HepG2 (cell line): Measurements from ENCODE around the gene ACTR1B. TPM values are rescaled to one million over a fixed set of nuclear protein-coding genes. Genes with fewer than 3 reads are reported as not detected.
"Not testable (repeated sequence)": the region's sequence is repeated elsewhere in the genome, so short reads cannot be mapped to it uniquely, and the experiment has no call there.

Experiments
- ATAC-seq: fragments of 200-7000 bp; cut with Tn5 transposase; 3 replicates; pipeline ENCODE4 v1.9.1; 2020; ENCODE audit warnings: mild to moderate bottlenecking, moderate library complexity
- BruUV-seq: library from RNA; stranded (reverse); fragments of 400-500 nt; replicated peaks from 2 replicates; lab custom pipeline; 2021; lab: Mats Ljungman, UMichigan
- CTCF ChIA-PET: fragments of 300-600 bp; formaldehyde crosslinking; extraction: SDS; loops from one replicate; lab custom pipeline; 2021; ENCODE audit warnings: low total read pairs, inconsistent platforms, low intra/inter-chr PET ratio; lab: Yijun Ruan, JAX
- POLR2A ChIA-PET: fragments of 350-600 bp; sonication (Branson Sonifier 250); formaldehyde crosslinking; loops from one replicate; lab custom pipeline; 2020; ENCODE audit warnings: antibody characterized with exemption, inconsistent platforms; lab: Yijun Ruan, JAX
- DNase-seq: peaks from one replicate; pipeline ENCODE4 v3.0.0-alpha.2; 2015; ENCODE audit warnings: low spot score
- FAIRE-seq: peaks from 3 replicates; lab custom pipeline; 2011; peaks lifted over from hg19 to GRCh38; lab: Jason Lieb, UNC
- H2AFZ ChIP-seq: one replicate; pipeline ENCODE4 v1.6.1; 2011; ENCODE audit warnings: low read length, inconsistent platforms
- H3K27ac ChIP-seq: fragments of 300-600 bp; 3 replicates; pipeline ENCODE4 v1.8.0; 2011; ENCODE audit warnings: mixed run types, mild to moderate bottlenecking, mixed read lengths, low read length, inconsistent platforms; ENCODE audit not compliant: insufficient read depth; ENCODE audit errors: extremely low read length
- H3K27me3 ChIP-seq, 2 experiments: fragments of 200-600 bp in 1 of 2; 2 replicates in 1 of 2; 3 replicates in 1 of 2; pipeline versions ENCODE4 v1.6.0 to v1.8.0; 2011; ENCODE audit warnings: low read length in 2 of 2, mild to moderate bottlenecking in 2 of 2, moderate library complexity in 2 of 2, inconsistent platforms in 1 of 2; ENCODE audit not compliant: insufficient read depth in 2 of 2, control insufficient read depth in 1 of 2
- H3K36me3 ChIP-seq, 2 experiments: fragments of 200-600 bp in 1 of 2; replicated peaks in 1 of 2; 2 replicates in 1 of 2; 3 replicates in 1 of 2; pipeline versions ENCODE4 v1.5.1 to v1.8.0; 2011; ENCODE audit warnings: low read length in 2 of 2, inconsistent platforms in 1 of 2; ENCODE audit not compliant: insufficient read depth in 2 of 2, control insufficient read depth in 1 of 2
- H3K4me1 ChIP-seq: 2 replicates; pipeline ENCODE4 v1.5.1; 2012; ENCODE audit warnings: low read length, inconsistent platforms; ENCODE audit not compliant: insufficient read depth
- H3K4me2 ChIP-seq: 2 replicates; pipeline ENCODE4 v1.6.0; 2011; ENCODE audit warnings: low read depth, low read length, inconsistent platforms
- H3K4me3 ChIP-seq, 3 experiments: fragments of 200-600 bp in 1 of 3; sonication (generic), shearing (Covaris generic) in 1 of 3; replicated peaks in 1 of 3; 2 replicates each; pipeline ENCODE4 v1.5.1; 2011 to 2016; ENCODE audit warnings: low read length in 3 of 3, inconsistent platforms in 2 of 3, low read depth in 2 of 3, mild to moderate bottlenecking in 2 of 3, control low read depth in 1 of 3, mixed read lengths in 1 of 3; ENCODE audit not compliant: insufficient read depth in 1 of 3
- H3K79me2 ChIP-seq: one replicate; pipeline ENCODE4 v1.6.1; 2011; ENCODE audit warnings: low read length, inconsistent platforms; ENCODE audit not compliant: insufficient read depth
- H3K9ac ChIP-seq: 2 replicates; pipeline ENCODE4 v1.6.0; 2011; ENCODE audit warnings: mild to moderate bottlenecking, low read depth, low read length, inconsistent platforms; ENCODE audit not compliant: insufficient read depth
- H3K9me3 ChIP-seq: 2 replicates; pipeline ENCODE4 v1.5.1; 2012; ENCODE audit warnings: mild to moderate bottlenecking, low read length
- H4K20me1 ChIP-seq: 2 replicates; pipeline ENCODE4 v1.6.0; 2011; ENCODE audit warnings: inconsistent platforms, mild to moderate bottlenecking, low read length, moderate library complexity; ENCODE audit not compliant: insufficient read depth
- GPN1 ChIP-seq: sonication (generic); formaldehyde crosslinking; IDR thresholded peaks from 2 replicates; pipeline ENCODE4 v1.5.1; 2020; ENCODE audit warnings: missing genetic modification reagents, borderline replicate concordance
- KMT2A ChIP-seq: sonication (generic); formaldehyde crosslinking; IDR thresholded peaks from 2 replicates; pipeline ENCODE4 v1.4.0; 2020; ENCODE audit warnings: missing genetic modification reagents
- PITX1 ChIP-seq: sonication (generic); formaldehyde crosslinking; IDR thresholded peaks from 2 replicates; pipeline ENCODE4 v1.5.1; 2020; ENCODE audit warnings: mild to moderate bottlenecking, missing genetic modification reagents
- ZNF501 ChIP-seq: sonication (generic); formaldehyde crosslinking; IDR thresholded peaks from 2 replicates; pipeline ENCODE4 v1.5.1; 2020; ENCODE audit warnings: mild to moderate bottlenecking, moderate library complexity, missing genetic modification reagents
- ZNF878 ChIP-seq: sonication (generic); formaldehyde crosslinking; IDR thresholded peaks from 2 replicates; pipeline ENCODE4 v1.8.1; 2023; ENCODE audit warnings: mild to moderate bottlenecking, missing genetic modification reagents, moderate library complexity
- WGBS: methylation state at CpG from one replicate; pipeline ENCODE4 v1.1.6; 2017; ENCODE audit warnings: low lambda C conversion rate; 5-methylcytosine and 5-hydroxymethylcytosine counted together
- in situ Hi-C: cut with HindIII; loops from 2 replicates; pipeline ENCODE4 v1.10.0; 2017; ENCODE audit warnings: low pct_unique_long_range_greater_than_20kb; ENCODE audit not compliant: extremely low pct_ligation_motif_present
- intact Hi-C: fragments of 100-400 bp; cut with micrococcal nuclease; formaldehyde crosslinking; loops from one replicate; pipeline ENCODE4 v1.10.0; 2022; ENCODE audit not compliant: unreplicated experiment
- polyA plus RNA-seq, 8 experiments: library from polyadenylated mRNA; depleted of rRNA in 3 of 8; stranded (reverse) in 7 of 8; unstranded in 1 of 8; fragments of >200 nt; fragmentation: Illumina TruSeq in 4 of 8; extraction: Trizol in 4 of 8; gene quantifications; 2 replicates each; pipeline versions ENCODE4 v1.2.1 to v1.2.3, GENCODE V29; 2011 to 2016; ENCODE audit warnings: low read depth in 4 of 8, missing spikeins in 1 of 8, mixed read lengths in 1 of 8; ENCODE audit not compliant: insufficient read depth in 1 of 8
- total RNA-seq, 5 experiments: library from RNA; depleted of rRNA; stranded (reverse); fragments of >200 nt; fragmentation: Illumina TruSeq; extraction: Trizol; gene quantifications; 2 replicates each; pipeline ENCODE4 v1.2.3, GENCODE V29; 2016; ENCODE audit warnings: low read depth in 1 of 5
- TF ChIP-seq, protein P1 (sequence below): IDR thresholded peaks from 2 replicates; pipeline ENCODE4 v1.6.1; 2016; ENCODE audit warnings: low read depth, borderline replicate concordance
- TF ChIP-seq, protein P2 (sequence below): sonication (generic); formaldehyde crosslinking; IDR thresholded peaks from one replicate; pipeline ENCODE4 v1.5.1; 2020; ENCODE audit warnings: mild to moderate bottlenecking, missing genetic modification reagents; ENCODE audit errors: not compliant biosample characterization

Gene ACTR1B
- total and polyA plus RNA-seq, 2 of the 13 experiments (the other 11 are each of a cell fraction or from before 2014, with no cell fraction given): 61.7 to 76.7 TPM

DNA sequence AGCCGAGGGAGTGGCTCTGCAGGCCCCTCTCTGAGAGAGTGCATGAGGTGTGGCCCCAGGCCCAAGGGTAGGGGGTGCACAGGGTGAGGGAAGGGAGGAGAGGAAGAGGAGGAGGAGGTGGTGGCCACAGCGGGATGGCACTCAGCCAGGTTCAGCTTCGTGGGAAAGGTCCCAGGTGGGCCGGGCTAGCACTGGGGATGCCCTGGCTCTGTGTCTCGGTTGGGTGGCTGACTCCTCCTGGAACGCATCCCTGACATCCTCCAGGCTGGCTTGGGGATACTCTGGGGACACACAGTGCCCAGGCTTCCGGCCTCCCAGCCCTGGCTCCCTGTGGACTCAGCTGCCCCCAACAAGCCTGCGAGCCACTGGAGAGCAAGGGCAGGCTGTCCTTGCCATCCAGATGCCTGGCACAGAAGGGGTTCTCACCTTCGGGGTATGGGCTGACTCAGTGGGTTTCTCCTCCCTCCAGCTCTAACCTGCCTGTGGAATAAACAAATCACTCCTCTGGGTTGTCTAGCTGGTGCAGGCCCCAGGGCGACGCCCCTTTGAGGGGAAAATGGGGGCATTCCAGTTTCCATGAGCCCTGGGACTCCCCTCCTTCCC, 49.0 kb upstream of the ACTR1B start:
- TF ChIP-seq ZNF878 (CRISPR knock-in tag) (0 out of 2 replicates have a peak, but pooled peaks have one; percentile 6), PITX1 (CRISPR knock-in tag) (no peak), GPN1 (CRISPR knock-in tag) (0 out of 2 replicates have a peak, but pooled peaks have one; percentile 8), ZNF501 (0 out of 2 replicates have a peak, but pooled peaks have one; percentile 1), KMT2A (CRISPR knock-in tag) (no peak)
- TF ChIP-seq, protein P1, sequence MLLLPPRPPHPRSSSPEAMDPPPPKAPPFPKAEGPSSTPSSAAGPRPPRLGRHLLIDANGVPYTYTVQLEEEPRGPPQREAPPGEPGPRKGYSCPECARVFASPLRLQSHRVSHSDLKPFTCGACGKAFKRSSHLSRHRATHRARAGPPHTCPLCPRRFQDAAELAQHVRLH (CRISPR knock-in tag): peak; percentile 36; the same call in 1 of the 2 replicates
- TF ChIP-seq, protein P2, sequence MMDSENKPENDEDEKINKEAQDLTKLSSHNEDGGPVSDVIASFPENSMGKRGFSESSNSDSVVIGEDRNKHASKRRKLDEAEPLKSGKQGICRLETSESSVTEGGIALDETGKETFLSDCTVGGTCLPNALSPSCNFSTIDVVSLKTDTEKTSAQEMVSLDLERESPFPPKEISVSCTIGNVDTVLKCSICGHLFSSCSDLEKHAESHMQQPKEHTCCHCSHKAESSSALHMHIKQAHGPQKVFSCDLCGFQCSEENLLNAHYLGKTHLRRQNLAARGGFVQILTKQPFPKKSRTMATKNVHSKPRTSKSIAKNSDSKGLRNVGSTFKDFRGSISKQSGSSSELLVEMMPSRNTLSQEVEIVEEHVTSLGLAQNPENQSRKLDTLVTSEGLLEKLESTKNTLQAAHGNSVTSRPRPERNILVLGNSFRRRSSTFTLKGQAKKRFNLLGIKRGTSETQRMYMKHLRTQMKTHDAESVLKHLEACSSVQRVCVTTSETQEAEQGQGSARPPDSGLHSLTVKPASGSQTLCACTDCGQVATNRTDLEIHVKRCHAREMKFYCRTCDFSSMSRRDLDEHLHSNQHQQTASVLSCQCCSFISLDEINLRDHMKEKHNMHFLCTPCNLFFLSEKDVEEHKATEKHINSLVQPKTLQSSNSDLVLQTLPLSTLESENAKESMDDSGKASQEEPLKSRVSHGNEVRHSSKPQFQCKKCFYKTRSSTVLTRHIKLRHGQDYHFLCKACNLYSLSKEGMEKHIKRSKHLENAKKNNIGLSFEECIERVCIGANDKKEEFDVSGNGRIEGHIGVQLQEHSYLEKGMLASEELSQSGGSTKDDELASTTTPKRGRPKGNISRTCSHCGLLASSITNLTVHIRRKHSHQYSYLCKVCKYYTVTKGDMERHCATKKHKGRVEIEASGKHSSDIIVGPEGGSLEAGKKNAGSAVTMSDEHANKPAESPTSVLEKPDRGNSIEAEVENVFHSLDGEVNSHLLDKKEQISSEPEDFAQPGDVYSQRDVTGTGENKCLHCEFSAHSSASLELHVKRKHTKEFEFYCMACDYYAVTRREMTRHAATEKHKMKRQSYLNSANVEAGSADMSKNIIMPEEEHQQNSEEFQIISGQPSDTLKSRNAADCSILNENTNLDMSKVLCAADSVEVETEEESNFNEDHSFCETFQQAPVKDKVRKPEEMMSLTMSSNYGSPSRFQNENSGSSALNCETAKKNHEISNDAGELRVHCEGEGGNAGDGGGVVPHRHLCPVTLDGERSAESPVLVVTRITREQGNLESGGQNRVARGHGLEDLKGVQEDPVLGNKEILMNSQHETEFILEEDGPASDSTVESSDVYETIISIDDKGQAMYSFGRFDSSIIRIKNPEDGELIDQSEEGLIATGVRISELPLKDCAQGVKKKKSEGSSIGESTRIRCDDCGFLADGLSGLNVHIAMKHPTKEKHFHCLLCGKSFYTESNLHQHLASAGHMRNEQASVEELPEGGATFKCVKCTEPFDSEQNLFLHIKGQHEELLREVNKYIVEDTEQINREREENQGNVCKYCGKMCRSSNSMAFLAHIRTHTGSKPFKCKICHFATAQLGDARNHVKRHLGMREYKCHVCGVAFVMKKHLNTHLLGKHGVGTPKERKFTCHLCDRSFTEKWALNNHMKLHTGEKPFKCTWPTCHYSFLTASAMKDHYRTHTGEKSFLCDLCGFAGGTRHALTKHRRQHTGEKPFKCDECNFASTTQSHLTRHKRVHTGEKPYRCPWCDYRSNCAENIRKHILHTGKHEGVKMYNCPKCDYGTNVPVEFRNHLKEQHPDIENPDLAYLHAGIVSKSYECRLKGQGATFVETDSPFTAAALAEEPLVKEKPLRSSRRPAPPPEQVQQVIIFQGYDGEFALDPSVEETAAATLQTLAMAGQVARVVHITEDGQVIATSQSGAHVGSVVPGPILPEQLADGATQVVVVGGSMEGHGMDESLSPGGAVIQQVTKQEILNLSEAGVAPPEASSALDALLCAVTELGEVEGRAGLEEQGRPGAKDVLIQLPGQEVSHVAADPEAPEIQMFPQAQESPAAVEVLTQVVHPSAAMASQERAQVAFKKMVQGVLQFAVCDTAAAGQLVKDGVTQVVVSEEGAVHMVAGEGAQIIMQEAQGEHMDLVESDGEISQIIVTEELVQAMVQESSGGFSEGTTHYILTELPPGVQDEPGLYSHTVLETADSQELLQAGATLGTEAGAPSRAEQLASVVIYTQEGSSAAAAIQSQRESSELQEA: peak; percentile 3
- H3K4me3 ChIP-seq: peak overlapping the region in 1 of 3 experiments; percentile 7; a peak in 1 of 6 replicates
- POLR2A ChIA-PET: no interaction called here
- H3K36me3 ChIP-seq: no peaks in the 10 kb centered on the region
- peak overlapping the region; percentile 71 for H2AFZ ChIP-seq
- H3K27me3 ChIP-seq: peaks cover 2 to 30% of the 10 kb centered on the region in 2 experiments; a peak in 4 of 5 replicates
- peaks cover 14% of the 10 kb centered on the region for H3K4me1 ChIP-seq
- FAIRE-seq (no peak), ATAC-seq (peak; percentile 3; the same call in 1 of the 3 replicates), DNase-seq (no peak)
- no TSS peak for BruUV-seq
- in situ Hi-C loops: no loop called here
- H3K9ac ChIP-seq: peak overlapping the region; percentile 10; the same call in 1 of the 2 replicates
- intact Hi-C loops: loop anchor here (10.0 kb wide), 1 partner anchor 552 kb away; no protein-coding TSS in a partner anchor
- H3K9me3 ChIP-seq: no peaks in the 10 kb centered on the region
- H3K79me2 ChIP-seq: no peaks in the 10 kb centered on the region
- peak overlapping the region; percentile 55 for H3K4me2 ChIP-seq
- 34% methylated on average over 5 of the region's 11 CpGs for whole genome bisulfite sequencing
- no peaks in the 10 kb centered on the region for H4K20me1 ChIP-seq
- CTCF ChIA-PET: no interaction called here
- H3K27ac ChIP-seq: no peak overlapping the region

DNA sequence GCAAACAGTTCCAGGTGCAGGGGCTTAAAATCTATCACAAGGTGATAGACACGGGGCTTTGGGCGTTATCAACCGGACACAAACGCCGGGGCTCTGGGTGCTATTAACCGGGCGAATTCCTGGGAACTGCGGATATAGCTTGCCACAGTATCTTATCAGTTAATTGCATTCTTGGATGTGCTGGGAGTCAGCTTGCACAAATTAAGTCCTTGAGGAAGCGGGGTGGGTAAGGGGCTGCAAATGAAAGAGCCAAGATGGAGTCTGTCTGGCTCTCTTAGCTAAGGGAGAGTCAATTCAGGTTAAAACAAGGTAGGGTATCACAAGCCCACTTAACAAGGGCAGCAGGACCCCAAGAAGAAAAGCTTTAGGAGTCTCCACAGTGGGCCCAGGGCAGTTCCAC, 48.3 kb upstream of the ACTR1B start:
- peaks cover 4 to 30% of the 10 kb centered on the region in 2 experiments; a peak in 4 of 5 replicates for H3K27me3 ChIP-seq
- CTCF ChIA-PET, H3K79me2 ChIP-seq, H3K9ac ChIP-seq, H3K27ac ChIP-seq, ATAC-seq, H3K36me3 ChIP-seq, H2AFZ ChIP-seq, DNase-seq, in situ Hi-C loops, H3K4me2 ChIP-seq, POLR2A ChIA-PET, BruUV-seq, FAIRE-seq, H3K9me3 ChIP-seq, H4K20me1 ChIP-seq, H3K4me3 ChIP-seq: not testable (repeated sequence)
- intact Hi-C loops: loop anchor here (10.0 kb wide), 1 partner anchor 553 kb away; no protein-coding TSS in a partner anchor
- H3K4me1 ChIP-seq: peaks cover 14% of the 10 kb centered on the region
- WGBS: 34% methylated on average over 9 of the region's 9 CpGs
